Ishikawa (cell line): ENCODE measurements around the gene MXD3.

Experiments used
- CREB1 ChIP-seq: IDR thresholded peaks from 2 replicates; pipeline ENCODE4 v1.6.1; 2012; ENCODE audit warnings: low read depth
- EGR1 ChIP-seq: IDR thresholded peaks from 2 replicates; pipeline ENCODE4 v1.6.1; 2012
- EP300 ChIP-seq: IDR thresholded peaks from 2 replicates; pipeline ENCODE4 v1.6.1; 2012; ENCODE audit warnings: borderline replicate concordance
- FOXM1 ChIP-seq: IDR thresholded peaks from 2 replicates; pipeline ENCODE4 v1.6.1; 2012; ENCODE audit warnings: low read depth, borderline replicate concordance
- NFIC ChIP-seq: IDR thresholded peaks from 2 replicates; pipeline ENCODE4 v1.6.1; 2012
- RAD21 ChIP-seq: IDR thresholded peaks from 2 replicates; pipeline ENCODE4 v1.6.1; 2012; ENCODE audit warnings: low read depth
- TAF1 ChIP-seq: IDR thresholded peaks from 2 replicates; pipeline ENCODE4 v1.6.1; 2012; ENCODE audit warnings: low read depth, mild to moderate bottlenecking
- TCF12 ChIP-seq: IDR thresholded peaks from 2 replicates; pipeline ENCODE4 v1.6.1; 2012; ENCODE audit warnings: low read depth
- TEAD4 ChIP-seq: IDR thresholded peaks from 2 replicates; pipeline ENCODE4 v1.6.1; 2012
- YY1 ChIP-seq: IDR thresholded peaks from 2 replicates; pipeline ENCODE4 v1.6.1; 2012; ENCODE audit warnings: low read depth
- TF ChIP-seq, protein P1 (sequence below): IDR thresholded peaks from 2 replicates; pipeline ENCODE4 v1.6.1; 2012
- TF ChIP-seq, protein P2 (sequence below): IDR thresholded peaks from 2 replicates; pipeline ENCODE4 v1.6.1; 2012; ENCODE audit warnings: low read depth, mild to moderate bottlenecking
- TF ChIP-seq, protein P3 (sequence below): IDR thresholded peaks from 2 replicates; pipeline ENCODE4 v1.6.1; 2012

DNA sequence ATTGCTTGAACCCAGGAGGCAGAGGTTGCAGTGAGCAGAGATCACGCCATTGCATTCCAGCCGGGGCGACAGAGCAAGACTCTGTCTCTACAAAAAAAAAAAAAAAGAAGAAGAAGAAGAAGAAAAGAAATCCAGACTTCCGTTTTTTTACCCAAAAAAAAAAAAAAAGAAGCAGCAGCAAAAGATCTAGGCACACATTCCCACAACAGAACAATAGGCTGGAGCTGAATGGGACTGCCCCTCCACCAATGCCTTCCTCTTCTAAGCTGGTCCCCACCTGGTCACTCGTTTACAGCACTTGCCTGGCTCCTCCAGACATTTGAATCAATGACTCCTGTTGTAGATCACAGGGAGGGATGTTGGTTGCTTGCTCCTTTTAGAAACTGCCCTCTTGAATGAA, 41.4 kb upstream of the MXD3 start:
- TF ChIP-seq RAD21 (no peak), CREB1 (no peak), TAF1 (no peak), FOXM1 (no peak), NFIC (no peak), TCF12 (no peak), YY1 (no peak), EGR1 (no peak), TEAD4 (no peak), EP300 (no peak)
- TF ChIP-seq, protein P1, sequence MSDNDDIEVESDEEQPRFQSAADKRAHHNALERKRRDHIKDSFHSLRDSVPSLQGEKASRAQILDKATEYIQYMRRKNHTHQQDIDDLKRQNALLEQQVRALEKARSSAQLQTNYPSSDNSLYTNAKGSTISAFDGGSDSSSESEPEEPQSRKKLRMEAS, result no peak
- TF ChIP-seq, protein P2, sequence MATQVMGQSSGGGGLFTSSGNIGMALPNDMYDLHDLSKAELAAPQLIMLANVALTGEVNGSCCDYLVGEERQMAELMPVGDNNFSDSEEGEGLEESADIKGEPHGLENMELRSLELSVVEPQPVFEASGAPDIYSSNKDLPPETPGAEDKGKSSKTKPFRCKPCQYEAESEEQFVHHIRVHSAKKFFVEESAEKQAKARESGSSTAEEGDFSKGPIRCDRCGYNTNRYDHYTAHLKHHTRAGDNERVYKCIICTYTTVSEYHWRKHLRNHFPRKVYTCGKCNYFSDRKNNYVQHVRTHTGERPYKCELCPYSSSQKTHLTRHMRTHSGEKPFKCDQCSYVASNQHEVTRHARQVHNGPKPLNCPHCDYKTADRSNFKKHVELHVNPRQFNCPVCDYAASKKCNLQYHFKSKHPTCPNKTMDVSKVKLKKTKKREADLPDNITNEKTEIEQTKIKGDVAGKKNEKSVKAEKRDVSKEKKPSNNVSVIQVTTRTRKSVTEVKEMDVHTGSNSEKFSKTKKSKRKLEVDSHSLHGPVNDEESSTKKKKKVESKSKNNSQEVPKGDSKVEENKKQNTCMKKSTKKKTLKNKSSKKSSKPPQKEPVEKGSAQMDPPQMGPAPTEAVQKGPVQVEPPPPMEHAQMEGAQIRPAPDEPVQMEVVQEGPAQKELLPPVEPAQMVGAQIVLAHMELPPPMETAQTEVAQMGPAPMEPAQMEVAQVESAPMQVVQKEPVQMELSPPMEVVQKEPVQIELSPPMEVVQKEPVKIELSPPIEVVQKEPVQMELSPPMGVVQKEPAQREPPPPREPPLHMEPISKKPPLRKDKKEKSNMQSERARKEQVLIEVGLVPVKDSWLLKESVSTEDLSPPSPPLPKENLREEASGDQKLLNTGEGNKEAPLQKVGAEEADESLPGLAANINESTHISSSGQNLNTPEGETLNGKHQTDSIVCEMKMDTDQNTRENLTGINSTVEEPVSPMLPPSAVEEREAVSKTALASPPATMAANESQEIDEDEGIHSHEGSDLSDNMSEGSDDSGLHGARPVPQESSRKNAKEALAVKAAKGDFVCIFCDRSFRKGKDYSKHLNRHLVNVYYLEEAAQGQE, result no peak
- TF ChIP-seq, protein P3, sequence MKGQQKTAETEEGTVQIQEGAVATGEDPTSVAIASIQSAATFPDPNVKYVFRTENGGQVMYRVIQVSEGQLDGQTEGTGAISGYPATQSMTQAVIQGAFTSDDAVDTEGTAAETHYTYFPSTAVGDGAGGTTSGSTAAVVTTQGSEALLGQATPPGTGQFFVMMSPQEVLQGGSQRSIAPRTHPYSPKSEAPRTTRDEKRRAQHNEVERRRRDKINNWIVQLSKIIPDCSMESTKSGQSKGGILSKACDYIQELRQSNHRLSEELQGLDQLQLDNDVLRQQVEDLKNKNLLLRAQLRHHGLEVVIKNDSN, result no peak
